HG02588 (cell line): ENCODE data around the gene SPAG5.

Source experiments
- ATAC-seq: cut with Tn5 transposase; IDR thresholded peaks from one replicate; pipeline ENCODE4 v1.9.1; 2021; ENCODE audit warnings: mild to moderate bottlenecking, moderate library complexity; ENCODE audit not compliant: unreplicated experiment

SPAG5 gene

GRCh38 chr17:28598799-28599310 is at the start of gene SPAG5:
Gene SPAG5 (minus strand): TSS chr17:28599025. CDS start chr17:28598946, 79 bp downstream.
- peak; percentile 80 for ATAC-seq

- no peak for ATAC-seq
Observed at GRCh38 chr17:28646039-28646754, 47.4 kb upstream of the SPAG5 start.

GRCh38 chr17:28645576-28645939 is 46.7 kb upstream of the SPAG5 start:
- ATAC-seq, result no peak

GRCh38 chr17:28644787-28645575 is 46.2 kb upstream of the SPAG5 start, which contains the start of gene BLTP2:
Gene BLTP2 (minus strand): TSS chr17:28645158. CDS start chr17:28645056, 102 bp downstream.
- ATAC-seq, result peak; percentile 87

- no peak for ATAC-seq
Observed at GRCh38 chr17:28643983-28644786, 45.4 kb upstream of the SPAG5 start.

GRCh38 chr17:28641579-28641978 is 42.8 kb upstream of the SPAG5 start:
- no peak for ATAC-seq

GRCh38 chr17:28635506-28635905 is 36.7 kb upstream of the SPAG5 start:
- no peak for ATAC-seq

- ATAC-seq, result no peak
Observed at GRCh38 chr17:28634206-28634865, 35.5 kb upstream of the SPAG5 start.

- no peak for ATAC-seq
Observed at GRCh38 chr17:28626818-28627217, 28.0 kb upstream of the SPAG5 start.

- ATAC-seq, result no peak
Observed at GRCh38 chr17:28624148-28624547, 25.3 kb upstream of the SPAG5 start.

GRCh38 chr17:28623696-28624095 is 24.9 kb upstream of the SPAG5 start:
- ATAC-seq, result no peak

GRCh38 chr17:28622186-28622585 is 23.4 kb upstream of the SPAG5 start:
- no peak for ATAC-seq

GRCh38 chr17:28620010-28620409 is 21.2 kb upstream of the SPAG5 start:
- no peak for ATAC-seq

GRCh38 chr17:28618464-28618863 is 19.6 kb upstream of the SPAG5 start:
- no peak for ATAC-seq

- no peak for ATAC-seq
Observed at GRCh38 chr17:28616281-28616680, 17.5 kb upstream of the SPAG5 start.

GRCh38 chr17:28615260-28615940 is 16.6 kb upstream of the SPAG5 start:
- no peak for ATAC-seq

GRCh38 chr17:28613931-28614381 is 15.1 kb upstream of the SPAG5 start, which contains the start of gene RSKR:
Gene RSKR (minus strand): TSS chr17:28614185. CDS start chr17:28614161, 24 bp downstream.
- no peak for ATAC-seq

GRCh38 chr17:28612936-28613872 is 14.4 kb upstream of the SPAG5 start:
- ATAC-seq, result no peak

- ATAC-seq, result no peak
Observed at GRCh38 chr17:28612531-28612930, 13.7 kb upstream of the SPAG5 start.
